HG02763 (cell line): Measurements from ENCODE around the gene COASY.

ENCODE experiments used
- ATAC-seq: cut with Tn5 transposase; IDR thresholded peaks from one replicate; pipeline ENCODE4 v1.9.1; 2021; ENCODE audit warnings: mild to moderate bottlenecking, moderate library complexity; ENCODE audit not compliant: unreplicated experiment

Gene COASY

DNA sequence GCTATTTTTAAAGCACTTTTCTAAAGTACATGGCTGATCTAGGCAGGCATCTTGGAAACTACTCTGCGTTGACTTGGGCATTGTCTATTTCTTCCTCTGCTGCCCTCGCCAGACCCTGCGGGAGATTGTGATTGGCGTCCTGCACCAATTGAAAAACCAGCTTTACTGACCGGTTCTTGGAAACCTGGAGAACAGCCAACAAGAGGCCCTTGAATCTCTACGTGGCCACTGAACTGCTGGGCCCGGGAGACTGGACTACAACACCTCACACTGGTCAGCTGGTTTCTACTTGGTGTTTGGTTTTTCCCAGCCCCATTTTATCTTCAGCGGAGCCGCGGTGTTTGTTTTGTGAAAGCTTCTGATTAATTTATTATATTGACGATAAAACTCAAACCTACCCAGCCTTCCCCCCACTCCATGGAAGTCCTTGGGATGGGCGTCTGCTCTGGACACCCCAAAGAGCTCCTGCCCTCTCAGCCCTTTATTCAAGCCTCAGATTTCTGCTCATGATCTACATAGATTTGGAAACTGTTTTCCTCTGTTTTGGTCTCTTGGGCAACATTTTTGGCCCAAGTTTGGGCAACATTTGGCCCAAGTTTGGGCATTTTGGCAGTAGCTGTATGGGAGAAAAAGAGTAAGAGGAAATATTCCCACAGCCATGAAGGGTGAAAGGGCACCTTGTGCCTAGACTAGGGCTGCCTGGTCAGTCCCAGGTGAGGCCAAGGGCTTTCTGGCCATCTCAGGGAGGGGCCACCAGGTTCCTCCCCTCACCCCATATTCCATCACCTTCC is 9.7 kb downstream of the COASY start:
- ATAC-seq: no peak

DNA sequence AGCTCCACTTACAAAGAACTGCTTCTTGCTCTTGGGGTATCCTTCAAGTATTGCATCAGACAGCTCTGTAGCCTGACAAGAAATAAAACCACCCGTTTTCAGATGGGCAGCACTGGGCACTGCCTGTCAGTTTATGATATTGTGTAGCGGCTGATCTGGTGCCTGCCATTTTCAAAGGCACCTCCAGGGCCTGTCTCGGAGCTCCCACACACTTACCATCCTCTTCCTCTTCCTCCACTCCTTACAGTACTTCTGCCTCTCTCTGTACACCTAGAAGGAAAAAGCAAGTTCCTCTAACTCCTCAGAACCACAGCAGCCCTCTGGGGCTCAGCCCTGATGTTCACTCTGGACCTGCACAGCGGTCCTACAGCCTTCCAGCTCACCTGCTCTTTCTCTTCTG is 11.1 kb downstream of the COASY start:
- ATAC-seq: no peak

DNA sequence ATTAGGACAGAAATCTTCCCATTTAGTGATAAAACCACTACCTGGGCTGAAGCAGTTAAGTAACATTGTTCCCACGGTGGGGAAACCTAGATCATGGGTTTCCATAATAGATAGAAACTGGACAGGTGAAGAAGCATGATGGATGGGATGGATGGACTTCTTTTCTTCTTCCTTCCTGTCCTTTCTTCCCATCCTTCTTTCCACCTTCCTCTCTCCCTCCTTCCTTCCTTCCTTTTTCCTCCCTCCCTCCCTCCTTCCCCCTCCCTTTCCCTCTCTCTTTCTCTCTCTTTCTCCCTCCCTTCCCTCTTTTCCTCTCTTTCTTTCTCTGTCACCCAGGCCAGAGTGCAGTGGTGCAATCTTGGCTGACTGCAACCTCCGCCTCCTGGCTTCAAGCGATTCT is 12.5 kb downstream of the COASY start:
- no peak for ATAC-seq

DNA sequence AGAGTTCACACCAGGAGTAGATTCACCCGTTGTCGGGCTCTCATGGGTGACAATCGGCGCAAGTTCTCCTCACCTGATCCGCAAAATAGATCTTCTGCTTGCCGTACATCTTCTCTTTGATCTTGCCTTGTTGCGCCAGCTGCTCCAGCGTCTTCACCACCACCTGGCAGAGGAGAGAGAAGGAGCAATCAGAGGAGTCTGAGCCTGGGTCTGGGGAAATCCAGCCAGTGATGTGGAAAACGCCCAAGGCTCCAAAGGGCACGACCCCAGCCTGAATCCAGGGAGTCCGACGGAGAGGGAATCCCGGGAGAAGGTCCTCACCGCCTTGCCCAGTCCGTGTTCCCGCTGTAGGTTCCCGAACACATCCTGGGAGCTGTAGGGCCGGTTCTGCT is 15.2 kb downstream of the COASY start:
- no peak for ATAC-seq

DNA sequence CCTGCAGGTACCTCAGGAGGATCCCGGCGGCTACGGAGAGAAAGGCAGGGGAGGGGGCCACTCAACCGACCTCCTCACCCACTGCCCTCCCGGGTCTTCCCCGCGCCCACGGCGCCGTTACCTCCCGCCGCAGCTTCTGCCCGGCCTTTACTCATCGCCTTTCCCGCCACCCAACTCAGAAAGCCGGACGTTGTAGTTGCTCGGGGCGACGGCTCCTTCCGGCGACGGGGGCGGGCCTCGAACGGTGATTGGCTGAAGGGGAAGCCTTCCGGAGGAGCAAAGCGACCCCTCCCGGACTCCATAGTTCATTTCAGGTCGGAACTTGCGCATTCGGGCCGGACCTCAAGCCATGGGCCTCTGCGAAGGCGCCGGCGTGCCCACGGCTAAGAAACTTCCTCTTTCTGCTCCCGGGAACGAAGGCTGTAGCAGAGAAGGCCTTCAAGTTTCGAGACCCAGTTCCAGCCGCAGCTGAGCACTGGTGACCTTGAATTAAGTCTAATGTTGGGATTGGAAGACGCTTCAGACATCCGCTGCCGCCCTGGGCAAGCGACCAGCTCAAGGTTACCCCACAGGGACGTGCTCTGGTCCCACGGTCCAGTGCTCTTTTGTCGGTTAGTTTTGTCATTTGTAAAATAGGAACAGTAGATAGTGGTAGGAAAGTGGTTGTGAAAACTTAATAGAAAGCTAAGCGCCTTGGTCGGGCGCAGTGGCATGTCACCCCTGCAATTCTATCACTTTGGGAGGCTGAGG is 15.8 kb downstream of the COASY start, which contains the start of gene PSMC3IP:
Gene PSMC3IP, minus strand, starts transcription at position 198 of the 750 bp plus-strand sequence. Its CDS starts 43 bp downstream, at position 155.
- peak; percentile 62 for ATAC-seq

DNA sequence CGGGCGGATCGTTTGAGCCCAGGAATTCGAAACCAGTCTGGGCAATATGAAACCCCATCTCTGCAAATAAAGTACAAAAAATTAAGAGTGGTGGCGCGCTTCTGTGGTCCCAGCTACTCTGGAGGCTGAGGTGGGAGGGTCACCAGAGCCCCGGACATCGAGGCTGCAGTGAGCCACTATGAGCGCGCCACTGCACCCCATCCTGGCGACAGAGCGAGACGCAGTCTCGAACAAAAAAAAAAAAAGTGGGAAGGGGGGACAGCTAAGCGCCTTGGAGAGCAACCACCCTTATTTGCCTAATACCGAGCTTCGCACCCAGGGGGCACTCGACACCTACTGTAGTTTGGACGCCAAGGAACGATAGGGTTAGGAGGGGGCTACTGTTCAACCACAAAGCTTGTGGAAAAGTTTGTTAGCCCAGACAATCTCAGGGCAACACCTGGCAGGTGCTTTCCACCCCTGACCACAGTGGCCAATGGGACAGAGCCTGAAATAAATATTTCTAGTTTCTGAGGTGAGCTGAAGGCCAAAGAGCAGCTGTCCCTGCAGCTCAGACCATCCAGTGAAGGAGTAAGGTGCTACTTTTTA is 16.4 kb downstream of the COASY start:
- ATAC-seq: peak; percentile 49

DNA sequence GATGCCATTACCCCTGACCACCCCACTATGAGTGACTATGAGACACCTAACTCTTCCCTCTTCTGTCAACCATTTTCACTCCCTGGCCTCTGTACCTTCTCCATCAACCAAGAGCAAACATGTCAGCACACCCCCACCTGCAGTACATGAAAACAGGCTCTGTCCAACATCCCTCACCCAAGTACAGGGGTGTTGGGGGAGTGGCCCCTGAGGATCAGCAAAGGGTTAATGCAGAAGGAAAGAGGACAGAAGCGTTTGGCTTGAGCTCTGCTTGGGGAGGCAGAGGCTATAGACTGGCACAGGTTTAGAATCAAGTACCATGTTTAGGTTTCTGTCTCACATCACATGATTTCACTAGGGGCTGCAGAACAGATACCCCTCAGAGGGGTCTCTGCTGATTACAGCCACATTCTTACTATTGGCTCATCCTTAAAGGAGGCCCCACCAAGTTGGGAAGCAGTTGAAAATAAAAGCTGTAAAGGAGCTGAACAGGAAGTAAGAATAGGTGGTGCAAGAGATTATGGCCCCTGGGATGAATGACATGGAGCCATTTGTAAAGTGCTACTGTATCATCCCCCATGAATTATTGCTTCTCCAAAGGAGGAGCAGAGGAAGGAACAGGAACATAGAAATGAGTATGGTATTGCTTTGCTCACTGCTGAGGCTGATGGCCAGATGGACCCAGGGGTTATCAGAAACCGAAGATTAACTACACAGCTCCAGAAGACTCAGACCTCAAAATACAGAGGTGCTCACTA is 18.0 kb downstream of the COASY start:
- ATAC-seq: no peak

DNA sequence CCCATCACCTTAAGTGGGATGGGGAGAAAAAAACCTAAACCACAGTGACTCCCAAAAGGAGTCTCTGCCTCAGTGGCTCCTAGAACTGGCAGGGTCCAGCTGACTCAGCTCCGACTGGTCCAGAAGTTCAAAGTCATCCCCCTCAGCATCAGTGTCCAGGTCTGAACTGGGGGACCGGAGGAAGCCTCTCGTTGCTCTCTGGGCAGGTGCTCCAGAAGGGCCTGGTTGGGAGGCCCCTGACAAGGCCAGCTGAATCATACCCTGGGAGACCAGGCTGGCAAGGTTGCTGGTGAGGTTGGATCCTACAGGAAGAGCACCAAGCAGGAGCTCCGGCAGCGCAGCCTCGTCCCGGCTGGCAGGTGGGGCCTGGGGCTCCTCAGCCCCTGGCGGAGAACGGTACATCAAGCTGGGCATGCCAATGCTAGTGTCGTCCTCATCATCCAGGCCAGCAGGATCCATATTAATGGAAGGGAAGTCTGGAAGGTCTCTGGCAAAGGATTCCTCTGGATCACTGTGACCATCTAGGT is 19.9 kb downstream of the COASY start:
- ATAC-seq: no peak

DNA sequence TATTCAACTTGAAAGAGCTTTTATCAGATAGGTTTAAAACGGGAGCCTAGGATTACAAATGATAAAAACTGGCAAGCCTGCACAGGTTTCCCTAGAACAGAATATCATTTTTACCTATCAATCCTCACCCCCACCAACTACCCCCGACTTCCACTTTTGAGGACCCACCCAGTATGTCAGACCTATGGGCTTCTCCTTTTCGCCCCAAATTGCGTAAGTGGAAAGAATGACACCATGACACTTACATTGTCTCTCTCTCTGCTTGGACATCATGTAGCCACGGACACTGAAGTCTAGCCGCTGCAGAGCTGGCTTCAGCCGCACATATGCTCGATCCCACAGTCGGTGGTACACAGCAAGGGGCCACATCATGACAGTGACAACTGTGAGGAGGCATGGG is 22.9 kb downstream of the COASY start:
- ATAC-seq: no peak

DNA sequence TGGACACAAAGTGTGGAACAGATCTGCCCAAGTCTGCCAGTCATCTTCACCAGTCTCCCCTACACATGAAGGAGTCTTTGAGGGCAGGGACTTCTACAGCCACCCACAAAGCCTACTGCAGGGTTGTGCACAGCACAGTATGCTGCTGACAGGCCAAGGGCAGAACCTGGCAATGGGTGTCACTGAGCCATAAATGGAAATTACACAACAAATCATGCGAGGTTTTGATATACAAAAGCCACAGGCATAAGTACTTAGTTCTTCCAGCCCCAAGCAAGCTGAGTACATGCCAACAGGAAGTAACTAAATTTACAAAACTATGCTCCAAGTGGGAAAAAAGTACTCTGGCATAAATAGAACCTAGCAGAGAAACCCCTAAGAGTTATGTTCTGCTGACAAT is 23.4 kb downstream of the COASY start:
- no peak for ATAC-seq

DNA sequence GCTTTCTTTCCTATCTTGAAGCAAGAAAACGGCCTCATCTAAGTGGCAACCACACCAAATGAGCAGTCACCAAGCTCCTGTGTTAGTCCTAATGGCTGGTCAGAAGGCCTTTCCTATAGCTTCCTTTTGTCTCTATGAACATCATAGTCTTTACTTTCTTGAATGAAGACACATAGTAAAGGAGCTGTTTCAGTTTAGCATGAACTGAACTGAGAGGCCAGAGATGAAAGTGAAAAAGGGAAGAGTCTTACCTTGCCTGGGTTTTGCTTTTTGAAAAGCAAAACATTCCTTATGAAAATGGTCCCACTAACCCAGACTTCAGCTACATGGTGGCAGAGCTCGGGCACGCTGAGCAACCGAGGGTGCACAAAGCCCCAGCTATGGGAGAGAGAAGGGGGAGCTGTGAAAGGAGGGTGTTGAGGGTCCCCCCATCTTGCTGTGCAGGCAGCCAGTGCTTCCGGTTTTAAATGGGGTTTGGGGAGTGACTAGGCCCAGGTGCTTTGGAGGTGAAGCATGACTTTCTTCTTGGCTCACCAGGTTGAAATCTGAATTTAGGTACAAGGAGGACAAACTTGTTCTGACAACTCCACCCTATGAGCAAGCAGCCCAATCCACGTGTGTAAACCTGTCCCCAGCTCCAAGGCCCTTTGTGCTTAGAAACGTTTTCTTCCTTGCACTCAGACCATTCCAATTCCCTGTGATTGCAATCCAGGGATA is 24.7 kb downstream of the COASY start:
- no peak for ATAC-seq

DNA sequence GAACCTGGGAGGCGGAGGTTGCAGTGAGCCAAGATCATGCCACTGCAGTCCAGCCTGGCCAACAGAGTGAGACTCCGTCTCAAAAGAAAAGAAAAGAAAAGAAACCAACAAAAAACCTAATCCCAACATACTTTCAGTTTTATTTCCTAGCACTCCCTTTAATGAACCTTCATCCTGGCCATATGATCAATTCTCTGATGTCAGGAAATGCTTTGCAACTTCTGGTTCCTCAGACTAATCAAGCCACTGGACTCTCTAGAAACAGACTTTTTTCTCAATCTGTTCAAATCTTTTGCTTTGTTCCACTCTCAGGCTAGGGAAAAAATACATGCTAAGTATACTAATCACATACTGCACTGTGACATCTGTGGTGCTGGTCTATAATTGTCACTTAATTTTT is 28.9 kb downstream of the COASY start:
- ATAC-seq: no peak

DNA sequence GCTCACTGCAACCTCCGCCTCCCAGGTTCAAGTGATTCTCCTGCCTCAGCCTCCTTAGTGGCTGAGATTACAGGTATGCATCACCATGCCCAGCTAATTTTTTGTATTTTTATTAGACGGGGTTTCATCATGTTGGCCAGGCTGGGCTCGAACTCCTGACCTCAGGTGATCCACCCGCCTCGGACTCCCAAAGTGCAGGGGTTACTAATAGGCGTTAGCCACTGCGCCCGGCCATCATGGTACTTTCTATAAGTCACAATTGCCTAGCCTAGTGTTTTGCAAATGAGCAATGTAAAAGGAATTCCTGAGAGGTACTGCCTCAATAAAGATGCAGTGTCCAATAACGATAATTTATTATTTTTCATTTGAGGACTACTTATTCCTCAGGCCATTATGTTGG is 29.5 kb downstream of the COASY start:
- no peak for ATAC-seq

DNA sequence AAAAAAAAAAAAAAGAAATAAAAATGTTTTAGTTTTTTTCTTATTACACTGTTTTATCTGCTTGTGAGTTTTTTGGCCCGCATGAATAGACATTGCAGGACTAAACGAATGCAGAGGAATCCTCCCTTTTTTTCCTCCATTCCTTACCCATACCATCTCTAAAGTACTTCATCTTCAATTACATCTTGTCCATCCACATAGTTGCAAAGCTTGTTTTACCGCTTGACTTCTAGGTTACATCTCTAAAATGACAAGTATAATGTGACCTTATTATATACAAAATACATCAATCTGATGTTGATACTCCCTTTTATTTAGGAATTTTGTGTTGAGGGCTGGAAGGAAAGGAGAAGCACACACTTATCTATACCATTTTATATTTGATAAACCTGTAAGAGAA is 34.4 kb downstream of the COASY start:
- no peak for ATAC-seq

DNA sequence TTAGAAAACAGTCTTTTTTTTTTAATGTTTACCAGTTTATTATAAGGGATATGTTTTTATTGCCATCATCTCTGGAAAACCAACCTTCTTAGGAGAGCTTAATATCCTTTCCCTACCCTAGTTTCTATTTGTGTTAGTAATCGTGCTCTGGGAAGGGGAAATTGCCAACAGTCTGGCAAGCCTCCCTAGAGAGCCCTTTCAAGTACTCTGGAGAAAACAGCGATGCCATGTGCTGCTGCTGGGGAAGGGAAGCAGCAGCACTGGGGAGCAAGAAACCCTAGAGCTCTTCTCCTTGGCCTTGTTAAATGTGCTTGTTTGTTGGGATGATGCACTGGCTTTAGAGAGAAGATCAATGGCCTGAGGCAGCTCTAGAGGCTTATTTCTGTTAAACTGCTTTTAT is 37.0 kb downstream of the COASY start:
- ATAC-seq: no peak

DNA sequence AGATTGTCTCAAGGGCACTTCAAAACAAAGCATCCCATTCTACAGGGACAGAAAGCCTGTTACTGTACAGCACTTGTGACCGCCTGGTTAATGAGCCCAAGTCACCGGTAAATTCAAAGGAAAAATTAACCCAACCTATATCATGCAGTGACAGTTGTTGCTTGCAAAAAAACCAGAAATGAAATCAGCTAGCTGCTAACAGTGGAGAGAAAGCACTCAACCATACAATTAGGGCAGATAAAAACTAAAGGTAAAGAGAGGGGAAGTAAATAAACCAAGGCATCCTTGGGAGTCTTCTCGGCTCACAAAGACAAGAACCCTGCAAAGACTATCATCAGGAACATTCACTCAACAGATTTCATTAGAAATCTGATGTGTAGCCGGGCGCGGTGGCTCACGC is 41.4 kb downstream of the COASY start:
- ATAC-seq: no peak

DNA sequence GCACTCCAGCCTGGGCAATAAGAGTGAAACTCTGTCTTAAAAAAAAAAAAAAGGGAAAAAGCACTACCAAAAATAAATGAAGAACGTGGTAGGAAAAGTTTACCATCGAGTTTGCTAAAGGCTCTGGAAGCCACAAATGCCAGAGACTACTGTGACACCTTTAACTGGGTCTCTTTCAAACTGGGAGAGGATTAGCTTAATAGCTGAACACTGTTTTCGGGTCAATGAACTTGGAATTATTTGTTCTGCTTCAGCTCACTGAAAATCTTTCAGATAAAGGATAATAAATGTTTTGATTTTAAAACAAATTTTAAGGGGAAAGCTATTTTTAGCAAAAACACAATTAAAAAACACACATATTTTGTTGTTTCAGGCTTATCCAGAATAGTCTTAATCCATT is 45.8 kb downstream of the COASY start:
- ATAC-seq: no peak

DNA sequence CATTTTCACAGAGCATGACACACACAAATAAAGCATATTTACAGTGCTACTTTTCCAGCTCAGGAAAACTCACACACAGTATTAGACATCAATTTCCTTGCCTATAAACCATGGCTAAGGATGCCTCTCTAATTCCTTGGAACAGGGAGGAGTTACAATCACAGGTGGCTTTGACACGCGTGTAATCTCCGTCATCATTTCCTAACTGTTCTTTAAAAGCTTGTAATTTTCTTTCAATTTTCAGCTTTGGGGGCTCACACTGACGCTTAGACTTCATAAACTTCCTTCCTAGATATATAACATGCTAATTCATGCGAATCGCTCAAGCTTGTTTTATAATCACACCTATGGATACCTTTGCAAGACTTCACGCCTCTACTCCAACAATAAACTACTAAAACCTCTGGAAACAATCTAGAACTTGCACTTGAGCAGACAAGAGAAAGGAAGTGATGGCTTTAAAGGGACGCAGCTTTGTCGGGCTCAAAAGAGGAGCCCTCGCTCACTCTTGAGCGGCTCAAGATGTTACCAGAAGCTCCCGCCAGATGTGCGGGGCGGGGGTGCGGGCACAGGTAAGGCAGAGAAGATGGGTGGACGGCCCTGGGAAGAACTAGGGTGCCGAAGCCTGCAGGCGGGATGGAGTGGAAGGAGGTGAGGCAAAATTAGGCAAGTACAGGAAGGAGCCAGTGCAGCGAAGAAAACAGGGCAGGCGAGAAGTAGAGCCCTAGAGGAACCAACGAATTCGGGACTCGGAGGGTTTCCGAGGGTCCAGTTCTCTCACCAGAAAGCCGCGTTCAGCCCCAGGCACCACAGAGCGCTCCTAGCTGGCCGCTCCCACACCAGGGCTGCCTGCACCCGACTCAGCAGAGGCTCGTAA is 46.6 kb downstream of the COASY start:
- peak; percentile 25 for ATAC-seq

DNA sequence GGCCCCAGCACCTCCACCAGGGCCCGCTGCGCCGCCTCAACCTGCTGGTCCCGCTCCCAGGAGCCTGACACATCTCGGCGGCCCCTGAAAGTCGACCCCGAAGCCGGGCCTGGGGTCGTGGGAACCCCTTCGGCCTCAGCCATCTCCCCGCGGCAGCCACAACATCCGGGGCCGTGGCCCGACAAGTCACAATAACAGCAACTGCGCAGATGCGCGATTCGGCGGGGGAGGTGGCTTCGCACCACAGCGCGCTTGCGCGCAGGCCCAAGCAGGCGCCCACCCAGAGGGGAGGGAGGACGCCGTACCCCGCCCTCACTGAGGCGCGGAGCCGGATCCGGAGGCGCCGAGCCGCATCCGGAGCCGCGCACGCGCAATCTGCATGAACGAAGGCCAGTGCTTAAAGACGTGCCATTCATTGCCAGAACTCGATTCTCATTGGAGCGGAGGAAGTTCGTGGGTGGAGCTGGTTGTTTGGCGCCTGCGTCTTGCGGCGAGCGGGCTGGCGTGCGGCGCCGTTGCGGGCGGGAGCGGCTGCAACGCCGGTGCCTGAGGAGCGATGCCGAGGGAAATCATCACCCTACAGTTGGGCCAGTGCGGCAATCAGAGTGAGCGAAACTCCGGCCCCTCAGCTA is 47.4 kb downstream of the COASY start, which contains the start of the genes RETREG3 and TUBG1:
Gene RETREG3, minus strand, starts transcription at position 193 of the 632 bp plus-strand sequence. Its CDS starts 50 bp downstream, at position 143.
Gene TUBG1, plus strand, starts transcription at position 502 of the 632 bp plus-strand sequence. Its CDS starts 55 bp downstream, at position 557.
- peak; percentile 93 for ATAC-seq
